GM19395 (cell line): ENCODE measurements around the gene CDH26.

Source experiments
- ATAC-seq: cut with Tn5 transposase; IDR thresholded peaks from one replicate; pipeline ENCODE4 v1.9.1; 2021; ENCODE audit warnings: mild to moderate bottlenecking, moderate library complexity; ENCODE audit not compliant: unreplicated experiment

Gene CDH26

GRCh38 chr20:59977086-59977485 is 18.9 kb downstream of the CDH26 start:
- ATAC-seq = no peak

- no peak for ATAC-seq
Observed at GRCh38 chr20:59983076-59983475, 24.9 kb downstream of the CDH26 start.

- no peak for ATAC-seq
Observed at GRCh38 chr20:59984541-59984940, 26.3 kb downstream of the CDH26 start.

- ATAC-seq = no peak
Observed at GRCh38 chr20:59985164-59985563, 26.9 kb downstream of the CDH26 start.

- no peak for ATAC-seq
Observed at GRCh38 chr20:59985864-59986263, 27.6 kb downstream of the CDH26 start.

GRCh38 chr20:59987135-59987534 is 28.9 kb downstream of the CDH26 start:
- ATAC-seq = no peak

GRCh38 chr20:59988141-59988540 is 29.9 kb downstream of the CDH26 start:
- ATAC-seq = no peak

GRCh38 chr20:59992526-59993084 is 34.4 kb downstream of the CDH26 start:
- no peak for ATAC-seq

GRCh38 chr20:59993736-59994430 is 35.7 kb downstream of the CDH26 start:
- ATAC-seq = no peak

GRCh38 chr20:59994697-59995122 is 36.5 kb downstream of the CDH26 start:
- no peak for ATAC-seq

- ATAC-seq = no peak
Observed at GRCh38 chr20:59996108-59996507, 37.9 kb downstream of the CDH26 start.

GRCh38 chr20:59997896-59998295 is 39.7 kb downstream of the CDH26 start:
- ATAC-seq = no peak

- no peak for ATAC-seq
Observed at GRCh38 chr20:59999502-59999901, 41.3 kb downstream of the CDH26 start.

- ATAC-seq = no peak
Observed at GRCh38 chr20:60000271-60001042, 42.2 kb downstream of the CDH26 start.

GRCh38 chr20:60001108-60001507 is 42.9 kb downstream of the CDH26 start:
- ATAC-seq = no peak

- ATAC-seq = no peak
Observed at GRCh38 chr20:60003776-60004175, 45.6 kb downstream of the CDH26 start.

- ATAC-seq = no peak
Observed at GRCh38 chr20:60006261-60006660, 48.0 kb downstream of the CDH26 start.

- no peak for ATAC-seq
Observed at GRCh38 chr20:60007464-60007863, 49.2 kb downstream of the CDH26 start.

- no peak for ATAC-seq
Observed at GRCh38 chr20:60008130-60008808, 50.0 kb downstream of the CDH26 start.

- ATAC-seq = no peak
Observed at GRCh38 chr20:60009318-60009717, 51.1 kb downstream of the CDH26 start.

GRCh38 chr20:60009826-60010616 is 51.8 kb downstream of the CDH26 start:
- no peak for ATAC-seq
